SH-SY5Y (cell line): Measurements from ENCODE around the gene ZNF775.

Experiments used
- GATA2 ChIP-seq: IDR thresholded peaks from 2 replicates; pipeline ENCODE4 v1.6.1; 2011; ENCODE audit warnings: mild to moderate bottlenecking, low read depth, low read length
- GATA3 ChIP-seq: IDR thresholded peaks from 2 replicates; pipeline ENCODE4 v1.6.1; 2011; ENCODE audit warnings: low read depth, mild to moderate bottlenecking, low read length, moderate library complexity

ZNF775 gene

DNA sequence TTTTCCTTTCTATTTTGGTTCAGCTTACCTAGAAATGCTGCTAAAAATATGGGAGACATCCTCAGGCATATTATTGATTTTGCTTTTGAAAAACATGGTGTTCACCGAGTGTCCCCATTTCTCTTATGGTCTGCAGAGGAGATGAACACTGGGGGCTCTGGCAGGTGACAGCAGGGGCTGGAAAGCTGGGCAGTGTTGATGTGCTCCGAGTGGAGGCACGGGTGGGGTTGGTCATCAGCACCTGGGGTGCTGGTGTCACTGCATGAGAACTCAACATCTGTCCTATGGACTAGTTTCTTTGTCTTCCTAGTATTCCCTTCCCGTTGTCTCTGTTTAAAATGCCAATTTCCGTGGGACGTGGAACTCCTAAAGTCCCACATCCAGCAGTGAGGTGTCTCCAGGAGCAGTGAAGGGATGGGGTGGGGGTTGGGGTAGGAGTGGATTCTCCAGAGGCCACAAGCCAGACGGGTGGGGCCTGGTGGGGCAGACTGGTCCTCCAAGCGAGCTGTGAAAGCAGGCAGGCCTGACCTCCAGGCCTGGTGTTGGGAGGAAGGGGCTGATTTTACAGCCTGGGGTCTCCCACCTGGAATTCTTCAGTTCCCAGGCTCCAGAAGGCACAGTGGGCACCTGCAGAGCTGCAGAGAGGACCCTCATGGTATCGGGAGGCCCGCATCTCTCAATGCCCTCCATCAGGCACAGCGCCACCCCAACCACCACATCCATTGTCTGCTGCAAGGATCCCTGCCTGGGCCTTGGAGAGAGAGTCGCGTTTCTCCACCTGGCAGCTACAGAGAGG is 24.4 kb downstream of the ZNF775 start:
- TF ChIP-seq GATA3 (no peak), GATA2 (no peak)

- TF ChIP-seq GATA2 (no peak), GATA3 (no peak)
Observed at GRCh38 chr7:150404172-150404804, 25.2 kb downstream of the ZNF775 start.

GRCh38 chr7:150404805-150405583 is 25.9 kb downstream of the ZNF775 start:
- no peak for TF ChIP-seq GATA3
- no peak for TF ChIP-seq GATA2

GRCh38 chr7:150405584-150406311 is 26.6 kb downstream of the ZNF775 start:
- TF ChIP-seq GATA2 (no peak), GATA3 (no peak)

GRCh38 chr7:150406312-150406566 is 27.1 kb downstream of the ZNF775 start:
- TF ChIP-seq GATA2: no peak
- no peak for TF ChIP-seq GATA3

- TF ChIP-seq GATA3 (no peak), GATA2 (no peak)
Observed at GRCh38 chr7:150406567-150407421, 27.7 kb downstream of the ZNF775 start.

GRCh38 chr7:150407588-150408392 is 28.7 kb downstream of the ZNF775 start:
- TF ChIP-seq GATA3: no peak
- TF ChIP-seq GATA2: no peak

DNA sequence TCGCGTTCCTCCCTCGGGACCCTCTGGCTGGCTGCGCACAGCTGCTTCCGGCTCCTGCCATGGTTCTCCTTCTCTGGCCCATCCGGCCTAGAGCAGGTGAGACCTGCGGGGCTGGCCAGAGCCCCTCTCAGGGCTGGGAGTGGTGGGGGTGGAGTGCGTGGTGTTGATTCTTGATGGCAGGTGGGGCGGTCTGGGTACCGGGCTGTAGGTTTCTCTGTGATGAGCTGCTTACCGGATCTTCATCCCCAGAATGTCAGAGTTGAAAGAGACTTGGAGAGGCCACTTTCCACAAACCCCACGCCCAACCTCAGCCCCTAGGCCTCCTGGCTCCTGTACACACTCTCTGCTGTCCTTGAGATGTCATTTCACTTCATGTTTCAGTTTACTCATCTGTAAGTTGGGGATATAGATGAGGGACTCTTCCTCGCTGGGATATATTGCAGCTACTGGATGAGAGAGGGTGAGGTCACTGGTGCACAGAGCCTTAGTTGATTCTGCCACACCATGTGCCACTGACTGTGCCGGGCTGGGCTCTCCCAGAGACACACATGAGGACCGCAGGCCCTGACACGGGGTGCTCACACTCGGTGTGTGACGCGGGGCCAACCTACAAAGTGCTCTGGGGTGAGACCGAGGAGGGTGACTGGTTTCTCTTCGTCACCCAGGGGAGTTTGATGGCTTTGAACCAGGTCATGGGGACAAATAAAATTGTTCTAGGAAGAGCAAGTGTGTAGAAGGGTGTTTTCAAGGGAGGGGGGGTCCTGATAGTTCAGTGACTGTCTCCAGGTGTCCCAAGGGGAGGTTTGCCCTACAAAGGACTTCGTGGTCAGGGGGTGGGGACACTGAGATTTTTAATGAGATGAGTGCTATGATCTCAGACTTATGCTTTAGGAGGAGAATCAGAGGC is 29.5 kb downstream of the ZNF775 start:
- no peak for TF ChIP-seq GATA3
- TF ChIP-seq GATA2: no peak

- TF ChIP-seq GATA2 (no peak), GATA3 (no peak)
Observed at GRCh38 chr7:150409300-150410030, 30.3 kb downstream of the ZNF775 start.

GRCh38 chr7:150410131-150410530 is 31.0 kb downstream of the ZNF775 start:
- TF ChIP-seq GATA3 (no peak), GATA2 (no peak)
